HG03066 (cell line): Measurements from ENCODE around the gene TMLHE.
A peak's percentile ranks its signal among the peaks of the same experiment; 100 is the strongest.
"Not testable (repeated sequence)": the region's sequence is repeated elsewhere in the genome, so short reads cannot be mapped to it uniquely, and the experiment has no call there.

Experiments used
- ATAC-seq: cut with Tn5 transposase; IDR thresholded peaks from one replicate; pipeline ENCODE4 v1.9.1; 2021; ENCODE audit warnings: low read depth; ENCODE audit not compliant: unreplicated experiment

The TMLHE gene

GRCh38 chrX:155612312-155613224, at the start of gene TMLHE, which contains the start of gene SPRY3:
TMLHE (minus strand) TSS chrX:155612952; CDS start chrX:155545276, 67,676 bp downstream.
SPRY3 (plus strand) TSS chrX:155612586.
- ATAC-seq = peak; percentile 95

- no peak for ATAC-seq
These were observed 49.5 kb upstream of the TMLHE start for GRCh38 chrX:155662282-155662681.

GRCh38 chrX:155645180-155645579, 32.4 kb upstream of the TMLHE start:
- no peak for ATAC-seq

GRCh38 chrX:155643240-155643639, 30.5 kb upstream of the TMLHE start:
- ATAC-seq = no peak

GRCh38 chrX:155641371-155641770, 28.6 kb upstream of the TMLHE start:
- not testable (repeated sequence) for ATAC-seq

- ATAC-seq = no peak
These were observed 25.0 kb upstream of the TMLHE start for GRCh38 chrX:155637714-155638113.

- ATAC-seq = not testable (repeated sequence)
These were observed 22.3 kb upstream of the TMLHE start for GRCh38 chrX:155635019-155635418.

GRCh38 chrX:155632431-155633100, 19.8 kb upstream of the TMLHE start:
- no peak for ATAC-seq

GRCh38 chrX:155620110-155620509, 7.4 kb upstream of the TMLHE start:
- ATAC-seq = not testable (repeated sequence)

GRCh38 chrX:155615938-155616337, 3.2 kb upstream of the TMLHE start:
- no peak for ATAC-seq

GRCh38 chrX:155613927-155614559, 1.3 kb upstream of the TMLHE start:
- no peak for ATAC-seq

- ATAC-seq = no peak
These were observed 1.4 kb downstream of the TMLHE start for GRCh38 chrX:155611302-155611701.

- no peak for ATAC-seq
These were observed 19.8 kb downstream of the TMLHE start for GRCh38 chrX:155592981-155593380.

- ATAC-seq = no peak
These were observed 20.4 kb downstream of the TMLHE start for GRCh38 chrX:155592331-155592730.

- ATAC-seq = no peak
These were observed 35.1 kb downstream of the TMLHE start for GRCh38 chrX:155577682-155578081.

- no peak for ATAC-seq
These were observed 49.7 kb downstream of the TMLHE start for GRCh38 chrX:155563099-155563498.

- no peak for ATAC-seq
These were observed 67.9 kb downstream of the TMLHE start for GRCh38 chrX:155544881-155545280.

GRCh38 chrX:155535866-155536265, 76.9 kb downstream of the TMLHE start:
- no peak for ATAC-seq

GRCh38 chrX:155534800-155535199, 78.0 kb downstream of the TMLHE start:
- ATAC-seq = no peak

- ATAC-seq = not testable (repeated sequence)
These were observed 85.7 kb downstream of the TMLHE start for GRCh38 chrX:155527023-155527422.

- no peak for ATAC-seq
These were observed 98.5 kb downstream of the TMLHE start for GRCh38 chrX:155514225-155514624.
